ENCODE results near the gene C1QTNF1.
"Not testable (repeated sequence)": the region's sequence is repeated elsewhere in the genome, so short reads cannot be mapped to it uniquely, and the experiment has no call there.

C1QTNF1 gene

GRCh38 chr17:79026376-79027273, 2.7 kb downstream of the C1QTNF1 start:
- FAIRE-seq: no peak

- no peak for FAIRE-seq
These were observed 3.4 kb downstream of the C1QTNF1 start for GRCh38 chr17:79027274-79027924.

- no peak for FAIRE-seq
These were observed 4.0 kb downstream of the C1QTNF1 start for GRCh38 chr17:79027925-79028491.

- no peak for FAIRE-seq
These were observed 4.7 kb downstream of the C1QTNF1 start for GRCh38 chr17:79028496-79029326.

GRCh38 chr17:79029327-79030009, 5.5 kb downstream of the C1QTNF1 start:
- no peak for FAIRE-seq

GRCh38 chr17:79030636-79031035, 6.7 kb downstream of the C1QTNF1 start:
- FAIRE-seq: not testable (repeated sequence)

GRCh38 chr17:79031996-79032875, 8.3 kb downstream of the C1QTNF1 start:
- FAIRE-seq: no peak

GRCh38 chr17:79033046-79033616, 9.2 kb downstream of the C1QTNF1 start:
- FAIRE-seq: no peak

GRCh38 chr17:79033741-79034501, 10.0 kb downstream of the C1QTNF1 start:
- FAIRE-seq: no peak

- FAIRE-seq: no peak
These were observed 11.0 kb downstream of the C1QTNF1 start for GRCh38 chr17:79034931-79035485.

- no peak for FAIRE-seq
These were observed 11.7 kb downstream of the C1QTNF1 start for GRCh38 chr17:79035686-79036085.

- no peak for FAIRE-seq
These were observed 12.2 kb downstream of the C1QTNF1 start for GRCh38 chr17:79036181-79036580.

GRCh38 chr17:79036596-79036995, 12.6 kb downstream of the C1QTNF1 start:
- no peak for FAIRE-seq

- no peak for FAIRE-seq
These were observed 14.7 kb downstream of the C1QTNF1 start for GRCh38 chr17:79038545-79039135.

GRCh38 chr17:79039171-79039570, 15.2 kb downstream of the C1QTNF1 start:
- FAIRE-seq: no peak

GRCh38 chr17:79039886-79040285, 15.9 kb downstream of the C1QTNF1 start:
- no peak for FAIRE-seq

- no peak for FAIRE-seq
These were observed 17.1 kb downstream of the C1QTNF1 start for GRCh38 chr17:79041041-79041570.

GRCh38 chr17:79041723-79042420, 17.9 kb downstream of the C1QTNF1 start:
- no peak for FAIRE-seq
